Ovary (tissue), 9 donors: ENCODE measurements around the gene SMIM12. TPM values are rescaled to one million over a fixed set of nuclear protein-coding genes. Genes with fewer than 3 reads are reported as not detected.

Experiments
- DNase-seq, 5 donors: peaks; one replicate each; pipeline ENCODE4 v3.0.0-alpha.2; 2019 to 2020
- H3K27ac ChIP-seq, 2 donors: fragments of 200-600 bp; one replicate each; pipeline versions ENCODE4 v1.5.1 to v1.8.0; 2019 to 2022
- H3K27me3 ChIP-seq: fragments of 200-600 bp; one replicate; pipeline ENCODE4 v1.8.0; 2022
- H3K36me3 ChIP-seq: fragments of 200-600 bp; sonication (generic); one replicate; pipeline ENCODE4 v1.5.1; 2019
- H3K4me1 ChIP-seq: one replicate; pipeline ENCODE4 v1.8.1; 2013; ENCODE audit warnings: mild to moderate bottlenecking, moderate library complexity; ENCODE audit not compliant: insufficient read depth
- H3K4me3 ChIP-seq: fragments of 200-600 bp; sonication (generic); one replicate; pipeline ENCODE4 v1.5.1; 2017
- H3K9me3 ChIP-seq, 2 donors: fragments of 200-600 bp in 1 of 2; sonication (generic) in 1 of 2; one replicate each; pipeline versions ENCODE4 v1.5.1 to v1.8.1; 2013 to 2019; ENCODE audit warnings: mild to moderate bottlenecking in 1 of 2, moderate library complexity in 1 of 2
- CTCF ChIP-seq, 3 donors: fragments of 450-650 bp in 2 of 3; fragments of 200-600 bp in 1 of 3; IDR thresholded peaks; one replicate each; pipeline versions ENCODE4 v1.5.1 to v1.8.0; 2016 to 2022; ENCODE audit warnings: antibody characterized with exemption in 3 of 3, mild to moderate bottlenecking in 1 of 3
- EP300 ChIP-seq: sonication (generic); formaldehyde crosslinking; IDR thresholded peaks from one replicate; pipeline ENCODE4 v1.6.1; 2017; ENCODE audit warnings: antibody characterized with exemption
- POLR2A ChIP-seq: fragments of 450-650 bp; IDR thresholded peaks from one replicate; pipeline ENCODE4 v1.6.1; 2017; ENCODE audit warnings: antibody characterized with exemption, mild to moderate bottlenecking, moderate library complexity
- WGBS, 3 donors: extraction: QIAGEN DNeasy Blood & Tissue Kit in 1 of 3; methylation state at CpG; one replicate each; pipeline versions ENCODE4 v1.1.5 to v1.1.7; 2013 to 2017; 5-methylcytosine and 5-hydroxymethylcytosine counted together
- intact Hi-C, 4 donors: fragments of 100-400 bp; cut with DNase I; formaldehyde crosslinking; loops; one replicate each; pipeline versions ENCODE4 v1.11.0 to v1.15.1; 2022 to 2023
- polyA plus RNA-seq, 2 donors: library from polyadenylated mRNA; stranded (reverse); fragments of 200-250 nt in 1 of 2; fragments of 350-450 nt in 1 of 2; fragmentation: Illumina TruSeq in 1 of 2; extraction: RNeasy Lipid Tissue Mini Kit (QIAGEN cat#74804) in 1 of 2; gene quantifications; one replicate each; pipeline ENCODE4 v1.2.3, GENCODE V29; 2013 to 2014
- total RNA-seq, 7 donors: library from RNA; depleted of rRNA in 2 of 7; stranded (reverse); fragments of >200 nt in 2 of 7; fragmentation: NEBNext Ultra II Directional in 3 of 7; extraction: Animal tissue kit (Norgen Biotek cat#: 25700) in 3 of 7; gene quantifications; one replicate each; pipeline versions ENCODE4 v1.1.0 to v1.2.4, GENCODE V29; 2016 to 2023
- donor health status: DM: no; HTN: no; CAD: no; lungs with moderate emphysema.
- donor health status: DM: no; HTN: no; CAD: no.
- donor health status: Bipolar disorder and iron deficiency.
- donor health status: DM: yes; HTN: yes; CAD: no.
- donor health status: DM: no; HTN: no; CAD: no.
- donor health status: DM: yes; HTN: yes; CAD: no.

Gene SMIM12
- total and polyA plus RNA-seq, 9 donors, result 15.4 to 32.3 (median 24.4) TPM

GRCh38 chr1:34847094-34847493 is 12.5 kb downstream of the SMIM12 start:
- intact Hi-C loops, result no loop called here
- Histone ChIP-seq H3K27me3 (no peaks in the 10 kb centered on the region), H3K4me1 (no peaks in the 10 kb centered on the region), H3K36me3 (no peaks in the 10 kb centered on the region), H3K4me3 (no peak overlapping the region), H3K9me3 (no peaks in the 10 kb centered on the region), H3K27ac (no peak overlapping the region)
- no peak for DNase-seq
- TF ChIP-seq EP300 (no peak), POLR2A (no peak), CTCF (IDR thresholded peaks at IDR 0.05) (no peak)
- WGBS, 3 donors, result 70 to 83% (median 73%) methylated on average over 7 of the region's 7 CpGs

GRCh38 chr1:34846265-34846664 is 13.3 kb downstream of the SMIM12 start:
- intact Hi-C loops, result no loop called here
- Histone ChIP-seq H3K4me1 (no peaks in the 10 kb centered on the region), H3K27me3 (no peaks in the 10 kb centered on the region), H3K36me3 (no peaks in the 10 kb centered on the region), H3K4me3 (no peak overlapping the region), H3K9me3 (no peaks in the 10 kb centered on the region), H3K27ac (no peak overlapping the region)
- TF ChIP-seq CTCF (IDR thresholded peaks at IDR 0.05) (no peak), POLR2A (no peak), EP300 (no peak)
- no peak for DNase-seq
- 79 to 88% (median 83%) methylated on average over 2 of the region's 2 CpGs for WGBS, 3 donors

GRCh38 chr1:34845131-34845901 is 14.2 kb downstream of the SMIM12 start:
- 82 to 87% (median 84%) methylated on average over 16 of the region's 16 CpGs for WGBS, 3 donors
- Histone ChIP-seq H3K9me3 (no peaks in the 10 kb centered on the region), H3K27me3 (no peaks in the 10 kb centered on the region), H3K27ac (no peak overlapping the region), H3K36me3 (no peaks in the 10 kb centered on the region), H3K4me1 (no peaks in the 10 kb centered on the region), H3K4me3 (no peak overlapping the region)
- TF ChIP-seq EP300, result no peak
- no peak for TF ChIP-seq POLR2A
- no peak for TF ChIP-seq CTCF (IDR thresholded peaks at IDR 0.05)
- DNase-seq, result no peak
- intact Hi-C loops, result no loop called here

DNA sequence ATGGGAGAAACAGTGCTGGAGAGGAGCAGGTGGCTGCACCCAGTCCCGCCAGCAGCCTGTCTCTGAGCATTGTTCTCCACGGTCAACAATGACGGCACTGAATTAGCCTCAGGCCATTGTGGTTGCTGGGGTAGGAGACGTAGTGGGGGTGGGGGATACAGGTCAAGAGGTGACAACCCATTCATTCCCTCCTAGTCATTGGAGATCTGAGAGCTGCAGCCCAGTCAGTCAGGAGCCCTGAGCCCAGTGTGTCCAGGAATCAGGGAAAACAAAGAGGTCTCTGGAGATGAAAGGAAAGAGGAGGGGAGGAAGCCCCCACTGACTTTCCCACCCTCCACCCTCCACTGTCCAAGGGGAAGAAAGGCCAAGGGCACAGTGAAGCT is 15.3 kb downstream of the SMIM12 start:
- TF ChIP-seq CTCF (IDR thresholded peaks at IDR 0.05) (no peak), EP300 (no peak), POLR2A (no peak)
- intact Hi-C loops, result no loop called here
- Histone ChIP-seq H3K4me3 (no peak overlapping the region), H3K27me3 (no peaks in the 10 kb centered on the region), H3K27ac (no peak overlapping the region), H3K36me3 (no peaks in the 10 kb centered on the region), H3K9me3 (no peaks in the 10 kb centered on the region), H3K4me1 (no peaks in the 10 kb centered on the region)
- 59 to 77% (median 69%) methylated on average over 4 of the region's 4 CpGs for WGBS, 3 donors
- DNase-seq, result no peak
